ENCODE data around the gene TSPEAR. TPM values are rescaled to one million over a fixed set of nuclear protein-coding genes. Genes with fewer than 3 reads are reported as not detected.

Gene TSPEAR
- total RNA-seq, 1 experiment from 2014 or later = not detected

- DNase-seq (ENCODE audit: unreplicated experiment) = no peak
- H3K4me1 Mint-ChIP-seq (ENCODE audit: insufficient read depth, unreplicated experiment) = no peaks in the 10 kb centered on the region
- intact Hi-C loops (cut with micrococcal nuclease) = no loop called here
- H3K27me3 Mint-ChIP-seq (ENCODE audit: insufficient read depth, unreplicated experiment) = peaks cover 16% of the 10 kb centered on the region
- H3K9me3 Mint-ChIP-seq (ENCODE audit: unreplicated experiment) = no peaks in the 10 kb centered on the region
- BruUV-seq (replicated peaks) = no TSS peak
- H3K27ac Mint-ChIP-seq (ENCODE audit: low read depth, unreplicated experiment) = no peak overlapping the region
- ChIA-PET POLR2A (no interaction called here), CTCF (interaction anchor here (1.2 to 2.0 kb wide), 2 partner anchors 9 to 274 kb away, joined by 4 to 5 read pairs; no protein-coding TSS in a partner anchor)
- no peaks in the 10 kb centered on the region for H3K36me3 Mint-ChIP-seq (ENCODE audit: insufficient read depth, unreplicated experiment)
- no peak for TF ChIP-seq CTCF (IDR thresholded peaks at IDR 0.05; ENCODE audit: unreplicated experiment)
- no peak overlapping the region for H3K4me3 Mint-ChIP-seq (ENCODE audit: unreplicated experiment)
Observed at GRCh38 chr21:44519346-44520325, 191.7 kb downstream of the TSPEAR start.

- Mint-ChIP-seq H3K4me3 (ENCODE audit: unreplicated experiment) (no peak overlapping the region), H3K9me3 (ENCODE audit: unreplicated experiment) (no peaks in the 10 kb centered on the region)
Observed at GRCh38 chr21:44518686-44519085, 192.7 kb downstream of the TSPEAR start.

GRCh38 chr21:44517175-44517899 lies 194.0 kb downstream of the TSPEAR start:
- ChIA-PET POLR2A (interaction anchor here (0.7 kb wide), 1 partner anchor 13 kb away, joined by 3 read pairs; no protein-coding TSS in a partner anchor), CTCF (interaction anchor here (0.6 to 1.0 kb wide), 2 partner anchors 191 to 276 kb away, joined by 3 read pairs; no protein-coding TSS in a partner anchor)
- Mint-ChIP-seq H3K27me3 (ENCODE audit: insufficient read depth, unreplicated experiment) (peaks cover 16% of the 10 kb centered on the region), H3K9me3 (ENCODE audit: unreplicated experiment) (no peaks in the 10 kb centered on the region), H3K4me1 (ENCODE audit: insufficient read depth, unreplicated experiment) (no peaks in the 10 kb centered on the region), H3K27ac (ENCODE audit: low read depth, unreplicated experiment) (no peak overlapping the region), H3K36me3 (ENCODE audit: insufficient read depth, unreplicated experiment) (no peaks in the 10 kb centered on the region), H3K4me3 (ENCODE audit: unreplicated experiment) (no peak overlapping the region)
- intact Hi-C loops (cut with micrococcal nuclease) = no loop called here
- no peak for TF ChIP-seq CTCF (IDR thresholded peaks at IDR 0.05; ENCODE audit: unreplicated experiment)
- no peak for DNase-seq (ENCODE audit: unreplicated experiment)
- no TSS peak for BruUV-seq (replicated peaks)

More at GRCh38 chr21:44518686-44519085, 192.7 kb downstream of the TSPEAR start:
- intact Hi-C loops (cut with micrococcal nuclease) = no loop called here
- no peak for TF ChIP-seq CTCF (IDR thresholded peaks at IDR 0.05; ENCODE audit: unreplicated experiment)
- POLR2A ChIA-PET = no interaction called here
- Mint-ChIP-seq H3K27ac (ENCODE audit: low read depth, unreplicated experiment) (no peak overlapping the region), H3K4me1 (ENCODE audit: insufficient read depth, unreplicated experiment) (no peaks in the 10 kb centered on the region), H3K36me3 (ENCODE audit: insufficient read depth, unreplicated experiment) (no peaks in the 10 kb centered on the region), H3K27me3 (ENCODE audit: insufficient read depth, unreplicated experiment) (peaks cover 16% of the 10 kb centered on the region)
- no TSS peak for BruUV-seq (replicated peaks)
- CTCF ChIA-PET = interaction anchor here (1.2 to 2.0 kb wide), 2 partner anchors 8 to 275 kb away, joined by 4 to 5 read pairs; no protein-coding TSS in a partner anchor
- no peak for DNase-seq (ENCODE audit: unreplicated experiment)

- Mint-ChIP-seq H3K9me3 (ENCODE audit: unreplicated experiment) (no peaks in the 10 kb centered on the region), H3K27me3 (ENCODE audit: insufficient read depth, unreplicated experiment) (peaks cover 20% of the 10 kb centered on the region), H3K27ac (ENCODE audit: low read depth, unreplicated experiment) (no peak overlapping the region), H3K4me3 (ENCODE audit: unreplicated experiment) (no peak overlapping the region), H3K36me3 (ENCODE audit: insufficient read depth, unreplicated experiment) (no peaks in the 10 kb centered on the region), H3K4me1 (ENCODE audit: insufficient read depth, unreplicated experiment) (no peaks in the 10 kb centered on the region)
- intact Hi-C loops (cut with micrococcal nuclease) = no loop called here
- ChIA-PET CTCF (interaction anchor here (1.0 to 1.2 kb wide), 2 partner anchors 226 to 277 kb away, joined by 3 read pairs; no protein-coding TSS in a partner anchor), POLR2A (no interaction called here)
- no peak for DNase-seq (ENCODE audit: unreplicated experiment)
- BruUV-seq (replicated peaks) = no TSS peak
- no peak for TF ChIP-seq CTCF (IDR thresholded peaks at IDR 0.05; ENCODE audit: unreplicated experiment)
Observed at GRCh38 chr21:44516828-44517174, 194.6 kb downstream of the TSPEAR start.
